Neutrophil (primary cell): ENCODE data around the gene VPS8.

Source experiments
- H3K27ac ChIP-seq: fragments of 200-600 bp; sonication (generic); 2 replicates; pipeline ENCODE4 v1.5.1; 2016; ENCODE audit warnings: mild to moderate bottlenecking, moderate library complexity
- H3K27me3 ChIP-seq: fragments of 200-600 bp; sonication (generic); 2 replicates; pipeline ENCODE4 v1.6.0; 2016; ENCODE audit warnings: mild to moderate bottlenecking
- H3K36me3 ChIP-seq: fragments of 200-600 bp; sonication (generic); 2 replicates; pipeline ENCODE4 v1.5.1; 2017
- H3K4me1 ChIP-seq, 2 experiments: fragments of 200-600 bp in 1 of 2; sonication (generic) in 1 of 2; 1 replicate in 1 of 2; 2 replicates in 1 of 2; pipeline versions ENCODE4 v1.5.1 to v1.6.1; 2013 to 2016; ENCODE audit warnings: low read depth in 1 of 2, low read length in 1 of 2, mild to moderate bottlenecking in 1 of 2, moderate library complexity in 1 of 2; ENCODE audit not compliant: control insufficient read depth in 1 of 2, insufficient read depth in 1 of 2
- H3K4me3 ChIP-seq, 2 experiments: fragments of 200-600 bp in 1 of 2; sonication (generic) in 1 of 2; 1 replicate in 1 of 2; 2 replicates in 1 of 2; pipeline ENCODE4 v1.5.1; 2013 to 2016; ENCODE audit warnings: low read depth in 1 of 2, low read length in 1 of 2, mild to moderate bottlenecking in 1 of 2, moderate library complexity in 1 of 2
- H3K9me3 ChIP-seq: fragments of 200-600 bp; sonication (generic); 2 replicates; pipeline ENCODE4 v1.5.1; 2016
- TF ChIP-seq, protein P1 (sequence below): fragments of 200-600 bp; sonication (generic); IDR thresholded peaks from 2 replicates; pipeline ENCODE4 v1.5.1; 2016; ENCODE audit warnings: antibody characterized with exemption

VPS8 gene

DNA sequence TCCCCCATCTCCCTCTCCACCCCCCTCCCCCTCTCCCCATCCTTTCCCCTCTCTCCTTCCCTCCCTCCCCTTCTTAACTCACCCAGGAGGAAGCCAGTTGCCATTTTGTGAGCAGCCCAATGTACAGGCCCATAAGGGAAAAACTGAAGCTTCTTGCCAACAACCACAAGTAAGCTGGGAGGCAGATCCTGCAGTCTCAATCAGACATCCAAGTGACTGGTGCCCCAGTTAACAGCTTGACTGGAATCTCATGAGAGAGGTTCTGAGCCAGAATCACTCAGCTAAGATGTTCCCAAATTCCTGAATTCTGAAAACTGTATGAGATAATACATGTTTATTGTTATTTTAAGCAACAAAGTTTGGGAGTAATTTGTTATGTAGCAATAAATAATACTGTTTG is 250.2 kb downstream of the VPS8 start:
- Histone ChIP-seq H3K27ac (no peak overlapping the region), H3K27me3 (no peaks in the 10 kb centered on the region), H3K4me3 (no peak overlapping the region), H3K4me1 (peaks cover 11 to 18% of the 10 kb centered on the region in 2 experiments), H3K9me3 (no peaks in the 10 kb centered on the region), H3K36me3 (no peaks in the 10 kb centered on the region)
- TF ChIP-seq, protein P1, sequence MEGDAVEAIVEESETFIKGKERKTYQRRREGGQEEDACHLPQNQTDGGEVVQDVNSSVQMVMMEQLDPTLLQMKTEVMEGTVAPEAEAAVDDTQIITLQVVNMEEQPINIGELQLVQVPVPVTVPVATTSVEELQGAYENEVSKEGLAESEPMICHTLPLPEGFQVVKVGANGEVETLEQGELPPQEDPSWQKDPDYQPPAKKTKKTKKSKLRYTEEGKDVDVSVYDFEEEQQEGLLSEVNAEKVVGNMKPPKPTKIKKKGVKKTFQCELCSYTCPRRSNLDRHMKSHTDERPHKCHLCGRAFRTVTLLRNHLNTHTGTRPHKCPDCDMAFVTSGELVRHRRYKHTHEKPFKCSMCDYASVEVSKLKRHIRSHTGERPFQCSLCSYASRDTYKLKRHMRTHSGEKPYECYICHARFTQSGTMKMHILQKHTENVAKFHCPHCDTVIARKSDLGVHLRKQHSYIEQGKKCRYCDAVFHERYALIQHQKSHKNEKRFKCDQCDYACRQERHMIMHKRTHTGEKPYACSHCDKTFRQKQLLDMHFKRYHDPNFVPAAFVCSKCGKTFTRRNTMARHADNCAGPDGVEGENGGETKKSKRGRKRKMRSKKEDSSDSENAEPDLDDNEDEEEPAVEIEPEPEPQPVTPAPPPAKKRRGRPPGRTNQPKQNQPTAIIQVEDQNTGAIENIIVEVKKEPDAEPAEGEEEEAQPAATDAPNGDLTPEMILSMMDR: no peak

DNA sequence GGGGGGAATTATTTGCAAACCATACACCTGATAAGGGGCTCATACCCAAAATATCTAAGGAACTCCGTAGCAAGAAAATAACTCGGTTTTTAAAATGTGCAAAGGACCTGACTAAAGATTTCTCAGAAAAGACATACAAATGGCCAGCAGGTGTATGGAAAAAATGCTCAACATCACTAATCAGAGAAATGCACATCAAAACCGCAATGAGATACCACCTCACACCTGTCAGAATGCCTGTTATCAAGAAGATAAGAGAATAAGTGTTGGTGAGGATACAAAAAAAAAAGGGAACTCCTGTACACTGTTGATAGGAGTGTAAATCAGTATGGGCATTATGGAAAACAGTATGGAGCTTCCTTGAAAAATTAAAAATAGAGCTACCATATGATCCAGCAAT is 251.5 kb downstream of the VPS8 start:
- Histone ChIP-seq H3K9me3 (no peaks in the 10 kb centered on the region), H3K4me1 (peaks cover 11 to 18% of the 10 kb centered on the region in 2 experiments), H3K27ac (no peak overlapping the region), H3K36me3 (no peaks in the 10 kb centered on the region), H3K4me3 (no peak overlapping the region), H3K27me3 (no peaks in the 10 kb centered on the region)
- TF ChIP-seq, protein P1: no peak

DNA sequence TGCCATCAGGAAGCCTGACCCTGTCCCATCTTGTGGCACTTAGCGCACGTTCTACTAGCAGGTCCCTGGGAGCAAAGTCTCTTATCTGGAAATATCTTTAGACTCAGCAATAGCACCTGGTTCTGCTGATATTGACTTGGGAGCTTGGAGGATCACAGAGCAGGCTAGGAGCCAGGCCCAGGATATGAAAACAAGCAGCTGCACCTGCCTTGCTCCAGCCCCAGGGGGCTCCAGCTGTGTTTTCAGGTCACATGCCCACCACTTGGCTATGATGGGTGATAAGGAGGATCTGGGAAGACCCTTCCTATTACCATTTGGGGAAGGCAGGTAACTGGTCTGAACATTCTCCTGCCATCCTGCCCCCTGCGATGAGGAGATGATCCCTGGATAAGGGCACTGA is 253.1 kb downstream of the VPS8 start:
- Histone ChIP-seq H3K4me3 (no peak overlapping the region), H3K27ac (no peak overlapping the region), H3K4me1 (peaks cover under 1 to 8% of the 10 kb centered on the region in 2 experiments), H3K36me3 (no peaks in the 10 kb centered on the region), H3K9me3 (no peaks in the 10 kb centered on the region), H3K27me3 (no peaks in the 10 kb centered on the region)
- TF ChIP-seq, protein P1: no peak

DNA sequence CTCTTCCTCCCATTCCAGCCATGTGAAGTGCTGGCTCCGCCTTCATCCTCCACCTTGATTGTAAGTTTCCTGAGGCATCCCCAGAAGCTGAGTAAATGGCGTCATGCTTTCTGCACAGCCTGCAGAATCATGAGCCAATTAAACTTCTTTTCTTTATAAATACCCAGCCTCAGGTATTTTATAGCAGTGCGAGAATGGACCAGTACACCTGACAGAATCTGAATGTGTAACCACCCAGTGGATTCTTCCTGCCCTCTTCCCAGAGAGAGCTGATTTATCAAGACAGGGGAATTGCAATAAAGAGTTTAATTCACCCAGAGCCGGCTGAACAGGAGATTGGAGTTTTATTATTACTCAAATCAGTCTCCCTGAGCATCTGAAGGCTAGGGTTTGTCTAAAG is 254.3 kb downstream of the VPS8 start:
- H3K27me3 ChIP-seq: no peaks in the 10 kb centered on the region
- H3K4me3 ChIP-seq: no peak overlapping the region
- TF ChIP-seq, protein P1: no peak
- no peak overlapping the region for H3K27ac ChIP-seq
- no peaks in the 10 kb centered on the region for H3K9me3 ChIP-seq
- H3K36me3 ChIP-seq: no peaks in the 10 kb centered on the region
- H3K4me1 ChIP-seq: no peaks in the 10 kb centered on the region

DNA sequence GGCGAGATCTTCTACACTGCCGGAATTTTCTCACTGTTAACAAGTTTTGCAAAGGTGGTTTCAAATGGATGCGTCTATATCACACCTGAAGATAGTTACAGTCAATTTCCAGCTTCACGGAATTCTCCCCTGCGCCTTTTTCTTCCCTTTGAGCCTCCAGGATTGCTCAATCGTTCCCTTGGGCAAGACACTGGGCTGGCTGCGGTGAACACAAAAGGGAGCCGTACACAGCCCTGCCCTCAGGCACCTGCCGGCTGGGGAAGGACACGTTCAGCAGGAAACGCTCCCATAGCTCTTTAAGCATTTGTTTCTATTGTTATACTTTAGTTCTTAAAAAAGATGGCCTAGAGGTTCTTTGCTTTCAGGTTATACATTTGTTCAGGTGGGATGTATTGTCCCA is 255.2 kb downstream of the VPS8 start:
- Histone ChIP-seq H3K27ac (no peak overlapping the region), H3K36me3 (no peaks in the 10 kb centered on the region), H3K4me1 (no peaks in the 10 kb centered on the region), H3K4me3 (no peak overlapping the region), H3K27me3 (no peaks in the 10 kb centered on the region), H3K9me3 (no peaks in the 10 kb centered on the region)
- TF ChIP-seq, protein P1: no peak
